ENCODE measurements around the gene C20orf202.

Gene C20orf202

DNA sequence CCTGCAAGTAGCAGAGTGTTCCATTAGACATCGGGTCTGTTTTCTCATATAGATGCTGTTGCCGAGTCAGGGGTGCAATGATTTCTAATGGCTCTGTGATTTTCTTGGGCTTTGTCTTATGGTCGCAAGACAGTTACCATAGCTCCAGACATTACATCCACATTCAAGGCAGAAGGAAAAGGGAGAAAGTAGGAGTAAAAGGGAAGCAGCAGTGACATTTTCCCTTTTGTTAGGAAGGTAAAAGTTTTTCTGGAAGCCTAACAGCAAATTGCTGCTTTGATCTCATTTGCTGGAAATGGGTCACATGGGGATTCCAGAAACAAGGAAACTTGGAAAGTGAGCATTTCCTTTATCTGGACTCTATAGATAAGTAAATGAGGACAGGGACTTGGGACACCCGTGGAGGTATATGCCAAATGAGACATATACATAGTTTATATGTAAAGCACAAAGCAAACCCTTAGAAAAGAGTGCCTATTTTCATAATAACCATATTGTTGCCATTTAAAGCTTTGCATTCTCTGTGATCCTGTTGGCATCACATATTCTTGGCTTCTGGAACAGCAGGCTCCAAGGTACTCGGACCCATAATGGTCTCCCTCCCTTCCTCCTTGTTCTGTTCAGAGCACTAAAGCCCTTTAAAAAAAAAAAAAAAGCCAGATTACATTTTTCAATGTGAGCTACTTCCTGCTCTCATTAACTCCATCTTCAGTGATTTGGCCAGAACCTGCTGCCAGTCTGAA lies at the start of gene C20orf202:
Gene C20orf202, plus strand, starts transcription at position 693 of the 743 bp plus-strand sequence. CDS start 132 bp downstream, outside the sequence.
- no peak for DNase-seq (ENCODE audit: low read depth in 2 of 2)

DNA sequence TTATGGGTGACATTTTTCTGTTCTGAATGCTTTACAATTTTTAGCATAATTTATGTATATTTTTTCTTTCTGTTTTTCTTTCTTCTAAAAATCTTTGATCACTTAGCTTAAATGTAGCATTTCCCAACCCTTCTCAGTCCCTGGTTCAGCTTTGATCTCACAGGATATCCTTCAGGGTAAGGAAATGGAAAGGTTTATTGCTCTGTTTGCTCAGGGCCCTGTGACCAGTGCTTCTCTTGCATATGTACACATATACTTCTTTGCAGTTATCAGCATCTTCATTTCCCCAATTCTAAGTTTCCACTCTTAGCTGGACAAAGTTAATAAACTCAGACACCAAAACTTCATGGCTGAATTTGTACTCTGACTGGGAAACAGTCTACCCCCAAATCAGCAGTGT lies 49.0 kb upstream of the C20orf202 start:
- DNase-seq (ENCODE audit: low read depth in 2 of 2) = no peak

DNA sequence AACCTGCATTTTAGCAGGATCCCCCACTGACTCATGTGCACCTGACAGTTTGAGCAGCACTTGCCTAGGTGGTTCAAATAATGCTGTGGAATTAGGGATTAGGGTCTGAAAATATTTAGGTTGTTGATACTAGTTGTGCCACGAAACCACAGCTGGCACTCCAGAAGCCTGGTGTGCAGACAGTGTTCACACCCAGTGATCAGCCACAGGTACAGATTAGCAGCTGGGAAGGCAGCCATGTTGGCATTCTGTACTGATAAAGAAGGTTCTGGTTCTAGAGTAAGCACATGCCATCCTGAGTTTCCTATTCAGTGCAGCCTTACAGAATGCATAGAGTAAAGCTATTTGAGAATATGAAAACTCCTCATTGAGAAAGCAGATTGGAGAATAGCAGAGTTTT lies 48.6 kb upstream of the C20orf202 start:
- DNase-seq (ENCODE audit: low read depth in 2 of 2) = no peak

DNA sequence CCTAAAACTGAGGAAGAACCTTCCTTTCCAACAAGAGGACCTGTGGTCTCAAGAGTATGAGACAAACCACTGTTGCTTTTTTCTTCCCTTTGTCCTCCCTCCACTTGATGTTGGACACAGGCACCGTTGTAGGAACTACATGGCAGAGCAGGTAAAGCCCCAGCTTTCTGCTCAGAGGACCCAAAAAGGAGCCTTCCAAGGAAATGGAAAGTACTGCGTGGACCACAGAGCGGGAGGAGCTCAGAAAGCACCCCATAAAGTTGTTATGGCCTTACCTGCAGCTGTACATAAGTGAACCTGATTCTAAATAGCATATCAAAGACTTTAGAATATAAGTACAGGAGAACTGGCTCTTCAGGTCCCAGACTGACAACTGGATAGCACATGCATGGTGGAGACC lies 47.9 kb upstream of the C20orf202 start:
- DNase-seq (ENCODE audit: low read depth in 2 of 2) = no peak

DNA sequence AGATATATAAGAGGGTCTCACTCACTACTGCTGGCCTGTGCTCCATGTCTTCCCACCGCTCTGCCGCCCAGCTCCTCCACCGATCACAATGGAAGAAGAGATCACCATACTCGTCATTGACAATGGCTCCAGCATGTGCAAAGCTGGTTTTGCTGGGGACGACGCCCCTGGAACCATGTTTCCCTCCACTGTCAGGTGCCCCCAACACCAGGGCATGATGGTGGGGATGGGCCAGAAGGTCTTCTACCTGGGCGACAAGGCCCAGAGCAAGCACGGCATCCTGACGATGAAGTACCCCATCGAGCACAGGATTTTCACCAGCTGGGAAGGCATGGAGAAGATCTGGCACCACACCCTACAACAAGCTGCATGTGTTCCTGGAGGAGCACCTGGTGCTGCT lies 42.8 kb upstream of the C20orf202 start:
- DNase-seq (ENCODE audit: low read depth in 2 of 2) = no peak

DNA sequence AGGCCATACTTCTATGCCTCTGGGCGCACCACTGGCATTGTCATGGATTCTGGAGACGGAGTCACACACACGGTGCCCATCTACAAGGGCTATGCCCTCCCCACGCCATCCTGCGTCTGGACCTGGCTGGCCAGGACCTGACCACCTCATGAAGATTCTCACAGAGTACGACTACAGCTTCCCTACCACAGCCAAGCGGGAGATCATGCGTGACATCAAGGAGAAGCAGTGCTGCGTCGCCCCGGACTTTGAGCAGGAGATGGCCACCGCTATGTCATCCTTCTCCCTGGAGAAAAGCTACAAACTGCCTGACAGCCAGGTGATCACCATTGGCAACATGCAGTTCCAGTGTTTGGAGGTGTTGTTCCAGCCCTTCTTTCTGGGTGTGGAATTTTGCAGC lies 42.3 kb upstream of the C20orf202 start:
- DNase-seq (ENCODE audit: low read depth in 2 of 2) = no peak

DNA sequence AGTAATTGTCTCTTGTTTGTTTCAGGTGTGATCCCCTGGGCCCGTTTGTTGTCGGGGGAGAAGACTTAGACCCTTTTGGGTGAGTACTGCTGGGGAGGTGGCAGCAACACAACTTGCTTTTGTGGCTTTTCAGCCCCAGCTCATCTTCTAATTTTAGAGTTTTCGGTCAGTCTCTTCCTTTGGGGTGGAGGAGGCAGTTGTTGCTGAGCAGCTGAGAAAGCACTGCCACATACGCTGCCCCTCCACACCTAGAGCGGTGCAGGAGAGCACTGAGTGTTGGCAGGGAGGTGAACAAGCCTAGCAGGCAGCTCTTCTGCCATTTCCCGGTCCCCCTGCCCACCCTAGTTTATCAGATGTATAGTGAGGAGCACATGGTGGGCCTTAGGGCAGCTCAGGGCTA lies 40.1 kb upstream of the C20orf202 start:
- DNase-seq (ENCODE audit: low read depth in 2 of 2) = no peak

DNA sequence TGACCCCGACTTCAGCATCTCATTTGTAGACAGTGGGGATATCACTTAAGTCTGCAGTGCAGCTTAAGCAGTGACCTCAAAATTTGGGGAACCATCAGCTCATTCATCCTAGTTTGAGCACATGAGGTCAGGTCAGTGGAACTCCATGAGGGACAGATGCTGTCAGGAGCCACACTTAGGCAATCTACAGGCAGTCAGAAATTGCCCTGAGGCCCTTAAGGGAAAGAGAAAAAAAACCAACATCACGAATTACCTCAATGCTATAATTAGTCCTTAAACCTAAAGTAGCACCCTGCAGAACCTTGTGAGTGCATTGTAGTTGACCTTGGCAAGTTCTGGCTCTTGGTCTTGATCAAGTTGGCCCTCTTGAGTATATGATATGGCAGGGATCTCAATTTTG lies 39.6 kb upstream of the C20orf202 start:
- DNase-seq (ENCODE audit: low read depth in 2 of 2) = no peak

DNA sequence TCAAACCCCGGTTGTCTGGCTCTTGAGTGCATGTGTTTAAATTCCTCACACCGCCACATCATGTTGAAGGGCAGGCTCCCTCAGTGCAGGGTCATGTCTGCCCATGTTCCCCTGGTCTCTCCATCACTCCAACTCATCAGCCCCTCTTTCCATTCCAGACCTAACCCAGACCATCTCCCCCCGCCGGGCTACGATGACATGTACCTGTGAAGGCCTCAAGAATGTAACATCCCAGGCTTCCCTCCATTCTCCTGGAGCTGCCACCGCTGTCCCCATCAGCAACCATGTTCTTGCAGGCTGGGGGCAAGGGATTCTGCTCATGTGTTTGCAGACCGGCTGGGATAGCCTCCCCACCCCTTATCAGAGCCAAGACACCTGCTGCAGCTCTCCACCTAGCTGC lies 38.4 kb upstream of the C20orf202 start:
- no peak for DNase-seq (ENCODE audit: low read depth in 2 of 2)

DNA sequence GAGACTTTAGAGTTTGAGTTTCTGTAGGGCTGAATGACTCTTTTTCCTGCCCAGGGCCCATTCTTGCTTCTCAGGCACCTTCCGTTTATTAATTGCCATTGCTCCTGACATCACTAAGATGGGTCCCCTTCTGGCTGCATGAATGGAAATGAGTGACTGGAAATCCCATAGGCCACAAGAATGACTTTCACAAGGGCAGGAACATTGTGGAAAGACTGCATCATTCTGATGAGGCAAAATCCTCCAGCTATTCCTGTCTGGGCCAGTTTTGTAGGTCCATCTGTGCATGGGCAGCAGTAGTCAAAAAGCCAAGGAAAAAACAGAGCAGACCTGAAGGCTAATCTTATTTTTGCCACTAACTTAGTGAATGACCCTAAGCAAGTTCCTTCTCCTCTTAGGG lies 37.7 kb upstream of the C20orf202 start:
- no peak for DNase-seq (ENCODE audit: low read depth in 2 of 2)

DNA sequence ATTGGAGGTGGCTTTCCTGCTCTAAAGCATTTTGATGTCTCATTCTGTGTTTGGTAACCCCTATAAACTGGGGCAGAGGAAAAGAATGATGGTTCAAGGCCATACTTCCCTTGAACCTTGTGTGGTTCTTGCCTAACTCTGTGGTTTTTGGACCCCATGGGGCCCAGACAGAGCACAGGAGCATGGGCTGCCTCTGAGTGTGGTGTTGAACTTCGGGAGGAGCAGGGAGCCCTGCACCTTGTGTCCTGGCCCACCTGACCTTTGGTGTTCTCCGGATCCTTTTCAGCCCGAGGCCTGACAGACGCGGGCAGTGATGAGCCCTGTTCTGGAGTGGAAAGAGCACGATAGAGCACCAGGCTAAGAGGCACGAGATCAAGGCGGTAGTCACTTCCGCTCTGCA lies 37.3 kb upstream of the C20orf202 start:
- DNase-seq (ENCODE audit: low read depth in 2 of 2) = no peak

DNA sequence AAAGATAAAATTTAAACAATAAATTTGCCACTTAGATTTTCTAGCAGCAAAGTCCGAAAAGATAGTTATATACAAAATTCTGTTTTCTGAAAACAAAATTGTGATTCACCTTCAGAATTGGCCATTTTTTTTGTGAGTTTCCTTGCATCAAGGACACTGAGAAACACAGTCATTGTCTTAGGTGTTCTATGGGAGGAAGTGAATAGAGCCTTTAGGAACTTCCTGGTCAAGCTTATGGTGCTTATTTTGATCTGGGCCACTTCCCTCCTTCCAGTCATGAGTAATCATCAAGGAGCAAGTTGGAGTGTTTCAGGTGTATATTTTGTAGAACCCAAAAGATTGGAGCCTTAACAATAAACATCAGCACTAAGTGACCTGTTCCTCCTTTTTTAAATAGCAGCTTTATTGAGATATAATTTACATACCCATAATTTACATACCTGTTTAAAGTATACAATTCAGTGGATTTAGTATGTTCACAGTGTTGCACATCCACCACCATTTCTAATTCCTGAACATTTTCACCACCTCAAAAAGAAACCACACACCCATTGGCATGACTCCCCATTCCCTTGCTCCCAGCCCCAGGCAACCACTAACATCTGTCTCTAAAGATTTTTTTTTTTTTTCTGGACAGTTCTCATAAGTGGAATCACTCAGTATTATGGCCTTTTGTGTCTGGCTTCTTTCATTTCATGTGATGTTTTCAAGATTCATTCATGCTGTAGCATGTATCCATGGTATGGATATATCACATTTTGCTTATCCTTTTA lies 36.1 kb upstream of the C20orf202 start:
- DNase-seq (ENCODE audit: low read depth in 2 of 2) = no peak

DNA sequence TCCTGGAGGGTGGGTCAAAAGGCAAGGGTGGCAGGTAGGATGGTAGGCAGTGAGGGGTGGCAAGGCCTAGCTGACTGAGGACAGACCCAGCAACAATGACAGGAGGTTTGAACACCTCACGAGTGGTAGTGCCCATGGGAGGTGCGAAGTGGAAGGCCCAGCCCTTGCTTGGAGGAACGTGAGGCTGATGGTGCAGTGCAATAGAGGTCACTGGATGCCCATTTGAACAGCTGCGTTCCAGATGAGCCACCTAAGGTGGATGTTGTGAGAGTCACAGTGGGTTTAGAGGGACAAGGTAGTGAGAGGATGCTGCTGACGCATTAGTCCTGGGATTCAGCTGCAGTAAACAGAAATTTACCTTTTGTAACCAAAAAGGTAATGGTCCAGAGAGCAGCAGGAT lies 34.0 kb upstream of the C20orf202 start:
- no peak for DNase-seq (ENCODE audit: low read depth in 2 of 2)

DNA sequence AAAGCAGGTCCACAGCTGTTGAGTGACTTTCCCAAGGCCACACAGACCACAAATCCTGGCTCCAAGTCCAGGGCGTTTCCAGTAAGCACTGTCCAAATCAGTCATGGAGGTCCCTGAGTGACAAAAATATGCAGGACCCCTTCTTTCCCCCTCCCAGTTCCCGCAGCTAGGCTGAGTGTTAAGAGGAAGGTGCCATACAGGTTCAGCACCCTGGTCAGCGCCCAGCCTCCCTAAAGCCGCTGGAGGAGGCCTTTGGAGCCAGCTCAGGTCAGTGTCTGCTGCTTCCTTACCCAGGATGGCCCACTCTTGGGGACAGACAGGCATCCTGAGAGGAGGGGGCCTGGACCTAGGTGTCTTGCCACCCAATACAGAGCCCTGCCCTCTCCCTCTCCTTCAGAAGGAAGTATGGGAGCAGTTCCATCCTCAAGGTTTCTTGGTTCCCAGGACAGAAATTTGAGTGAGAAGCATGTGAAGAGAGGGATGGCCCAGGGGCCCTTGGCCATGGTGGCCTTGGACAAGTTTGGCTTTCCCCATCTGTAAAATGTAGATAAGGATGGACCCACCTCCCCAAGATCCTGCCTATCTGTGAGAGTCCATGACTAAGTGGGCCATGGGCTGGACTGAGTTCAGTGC lies 31.7 kb upstream of the C20orf202 start:
- no peak for DNase-seq (ENCODE audit: low read depth in 2 of 2)

DNA sequence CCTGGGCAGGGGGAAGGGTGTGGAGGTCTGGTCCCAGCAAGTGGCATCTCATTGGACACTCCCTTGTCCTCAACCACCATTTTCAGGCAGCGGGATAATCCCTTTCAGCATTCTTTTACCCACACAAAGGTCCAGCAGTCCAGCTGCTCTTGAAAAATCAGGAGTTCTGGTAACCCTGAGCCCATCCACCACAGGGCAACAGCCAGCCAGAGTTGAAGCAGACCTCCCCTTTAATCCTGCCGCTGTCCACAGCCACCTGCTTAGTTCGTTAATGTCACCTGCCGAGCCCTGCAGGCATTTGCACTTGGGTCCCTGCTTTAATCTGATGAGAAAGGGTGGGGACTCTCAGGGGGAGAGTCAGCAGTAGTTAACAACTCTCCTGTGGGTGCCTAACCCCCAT lies 29.6 kb upstream of the C20orf202 start:
- no peak for DNase-seq (ENCODE audit: low read depth in 2 of 2)

DNA sequence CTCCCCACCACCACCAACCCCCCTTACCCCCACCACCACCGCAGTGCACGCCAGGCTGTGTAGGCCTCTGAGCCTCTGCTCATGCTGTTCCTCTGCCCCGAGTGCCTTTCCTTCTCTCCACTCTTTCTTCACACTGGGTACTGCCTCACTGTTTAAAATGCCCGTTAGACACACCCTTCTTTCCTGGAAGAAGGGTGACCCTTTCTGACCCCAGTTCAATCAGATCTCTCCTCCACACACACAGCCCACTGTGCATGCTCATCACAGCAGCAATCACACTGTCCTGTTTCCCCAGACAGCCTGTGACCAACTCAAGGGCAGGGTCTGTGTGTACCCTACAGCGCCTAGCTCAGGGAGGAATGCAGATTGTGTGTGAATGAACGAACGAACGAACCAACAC lies 28.5 kb upstream of the C20orf202 start:
- no peak for DNase-seq (ENCODE audit: low read depth in 2 of 2)

DNA sequence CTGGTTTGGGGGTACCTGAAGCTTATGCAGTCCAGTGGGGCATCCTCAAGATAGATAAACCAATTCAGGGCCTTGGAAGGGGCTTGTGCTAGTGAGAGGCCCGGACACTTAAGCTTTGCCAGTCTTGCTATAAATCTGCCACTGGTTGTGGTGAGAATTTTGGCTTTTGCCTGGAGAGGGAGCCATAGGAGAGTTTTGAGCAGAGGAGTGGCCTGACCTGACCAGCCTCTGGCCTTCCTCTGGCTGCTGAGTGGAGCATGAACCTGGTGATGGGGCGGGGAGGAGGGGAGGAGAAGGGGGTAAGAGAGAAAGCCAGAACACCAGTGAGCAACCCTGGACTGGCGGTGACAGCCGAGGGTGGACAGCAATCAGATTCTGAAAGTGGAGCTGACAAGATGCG lies 25.6 kb upstream of the C20orf202 start:
- DNase-seq (ENCODE audit: low read depth in 2 of 2) = no peak

DNA sequence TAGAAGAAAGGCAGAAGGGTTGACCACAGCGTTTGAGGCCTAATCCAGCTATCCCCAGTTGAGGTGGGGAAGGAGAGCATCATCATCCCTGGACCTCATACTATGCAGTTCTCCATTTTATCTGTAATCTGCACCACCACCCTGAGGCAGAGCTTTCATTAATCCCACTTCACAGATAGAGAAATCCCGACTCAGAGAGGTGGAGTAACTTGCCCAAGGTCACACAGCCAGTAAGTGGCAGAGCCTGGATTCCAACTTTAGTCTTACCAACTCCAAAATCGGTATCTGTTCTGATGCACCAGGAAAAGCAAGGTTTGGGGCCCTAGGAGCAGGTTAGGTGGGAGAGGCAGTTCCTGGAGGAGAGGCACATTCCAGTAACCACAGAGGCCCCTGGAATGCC lies 25.2 kb upstream of the C20orf202 start:
- DNase-seq (ENCODE audit: low read depth in 2 of 2) = no peak

DNA sequence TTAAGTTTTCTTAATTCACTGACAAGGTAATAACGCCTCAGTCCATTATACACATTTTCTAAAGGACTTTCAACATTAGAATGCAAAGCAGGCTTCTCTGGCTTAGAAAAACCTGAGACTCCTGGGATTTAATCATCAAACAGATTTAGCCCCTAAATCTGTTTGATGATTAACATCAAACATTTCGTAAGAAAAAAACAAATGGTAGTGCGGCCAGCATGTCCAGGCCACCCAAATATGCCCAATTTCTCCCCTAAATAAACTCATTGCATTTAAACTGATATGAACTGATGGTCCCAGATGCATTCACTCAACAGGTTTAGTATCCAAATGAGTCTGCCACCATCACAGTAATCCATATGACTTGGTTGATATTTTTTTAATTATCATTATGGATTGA lies 24.6 kb upstream of the C20orf202 start:
- DNase-seq (ENCODE audit: low read depth in 2 of 2) = no peak

DNA sequence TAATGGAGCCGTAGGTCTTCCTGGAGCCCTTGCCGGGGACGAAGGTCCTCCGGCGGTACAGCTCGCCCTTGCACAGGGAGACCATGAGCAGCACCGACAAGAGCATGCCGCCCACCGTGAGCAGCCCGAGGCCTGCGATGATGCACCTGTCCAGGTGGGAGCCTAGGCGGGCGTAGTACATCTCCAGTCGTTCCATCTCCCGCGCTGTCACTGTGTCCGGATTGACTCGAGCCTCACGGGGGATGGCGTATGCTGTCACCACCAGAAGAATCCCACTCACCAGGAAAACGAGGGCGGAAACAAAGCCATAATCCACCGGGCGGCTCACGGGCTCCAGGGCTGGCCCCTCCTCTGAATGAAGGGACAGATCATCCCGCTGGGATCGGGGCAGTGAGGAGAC lies 22.3 kb upstream of the C20orf202 start:
- no peak for DNase-seq (ENCODE audit: low read depth in 2 of 2)

DNA sequence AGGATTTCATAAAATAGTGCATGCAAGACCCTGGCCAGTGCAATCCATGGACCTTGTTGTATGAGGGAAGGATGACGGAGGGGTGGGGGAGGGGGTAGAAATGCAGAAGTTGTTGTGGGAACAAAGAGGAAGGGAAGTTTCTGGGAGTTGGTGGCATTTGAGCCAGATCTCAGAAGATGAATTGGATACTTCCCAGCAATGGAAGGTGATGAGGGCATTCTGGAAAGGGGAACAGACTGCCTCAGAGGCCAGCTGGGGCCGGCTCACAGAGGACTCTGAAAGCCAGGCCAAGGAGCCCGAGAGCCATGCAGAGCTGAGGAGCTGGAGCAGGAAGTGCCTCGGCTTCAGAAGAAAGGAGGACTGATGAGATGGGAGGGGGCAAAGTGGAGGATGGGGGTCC lies 21.1 kb upstream of the C20orf202 start:
- no peak for DNase-seq (ENCODE audit: low read depth in 2 of 2)

DNA sequence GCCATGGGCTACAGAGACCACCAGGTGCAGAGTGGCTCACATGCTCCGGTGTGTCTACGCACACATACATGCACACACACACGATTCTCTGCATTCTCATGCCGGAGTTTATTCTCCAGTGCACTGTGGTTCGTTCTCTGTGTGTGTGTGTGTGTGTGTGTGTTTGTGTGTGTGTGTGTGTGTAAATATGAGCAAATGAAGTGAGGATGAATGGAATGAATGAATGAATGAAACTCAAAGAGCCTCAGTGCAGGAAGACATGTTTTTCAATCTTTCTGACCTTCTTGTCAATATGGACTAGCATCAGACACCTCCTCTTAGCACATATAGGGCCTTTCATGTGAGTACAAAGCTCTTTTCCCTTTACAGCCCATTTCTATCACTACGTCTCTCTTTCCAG lies 20.1 kb upstream of the C20orf202 start:
- DNase-seq (ENCODE audit: low read depth in 2 of 2) = no peak

DNA sequence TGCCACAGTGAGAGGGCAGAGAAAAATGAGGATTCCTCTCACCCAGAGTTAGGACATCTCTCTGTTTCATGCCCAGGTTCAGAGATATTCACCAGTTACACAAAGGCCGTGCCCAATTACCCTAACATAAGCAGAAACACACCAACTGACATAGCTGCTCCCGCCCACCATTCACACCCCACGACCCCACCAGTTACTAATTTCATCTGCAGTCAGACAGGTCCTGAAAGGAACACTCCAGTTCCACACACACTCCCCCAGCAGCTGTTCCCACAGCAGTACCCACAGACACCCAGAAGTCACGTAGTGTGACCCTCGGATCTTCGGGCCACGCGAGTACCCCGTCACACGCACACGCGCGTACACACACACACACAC lies 19.0 kb upstream of the C20orf202 start:
- no peak for DNase-seq (ENCODE audit: low read depth in 2 of 2)
